Activated naive CD8-positive, alpha-beta T cell treated with anti-CD3 and anti-CD28 coated beads, Interleukin-2, amount 50 U/mL, for 16 hours (primary cell): ENCODE results near the gene ATXN1.
"Not testable (repeated sequence)": the region's sequence is repeated elsewhere in the genome, so short reads cannot be mapped to it uniquely, and the experiment has no call there.

ENCODE experiments used
- DNase-seq: peaks from one replicate; pipeline ENCODE4 v3.0.0-alpha.2; 2020; ENCODE audit warnings: low read depth, low spot score

ATXN1 gene

DNA sequence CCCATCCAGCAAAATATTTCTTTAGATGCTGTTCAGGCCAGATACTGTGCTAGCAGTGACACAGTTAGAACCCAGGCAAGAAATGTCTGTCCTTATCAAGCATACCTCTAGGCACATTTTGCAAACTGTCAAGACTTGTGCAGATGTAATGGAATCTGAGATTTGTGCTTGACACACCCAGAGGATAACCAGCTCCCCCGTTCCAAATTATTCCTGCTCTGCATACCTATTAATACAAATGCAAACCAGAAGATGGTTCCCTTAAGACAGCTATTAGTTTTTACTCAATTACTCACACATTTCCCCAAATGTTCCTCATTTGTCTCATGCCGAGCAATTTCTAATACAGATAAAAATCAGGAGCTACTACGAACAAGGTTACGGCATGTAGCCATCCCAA is 40.4 kb downstream of the ATXN1 start:
- no peak for DNase-seq

DNA sequence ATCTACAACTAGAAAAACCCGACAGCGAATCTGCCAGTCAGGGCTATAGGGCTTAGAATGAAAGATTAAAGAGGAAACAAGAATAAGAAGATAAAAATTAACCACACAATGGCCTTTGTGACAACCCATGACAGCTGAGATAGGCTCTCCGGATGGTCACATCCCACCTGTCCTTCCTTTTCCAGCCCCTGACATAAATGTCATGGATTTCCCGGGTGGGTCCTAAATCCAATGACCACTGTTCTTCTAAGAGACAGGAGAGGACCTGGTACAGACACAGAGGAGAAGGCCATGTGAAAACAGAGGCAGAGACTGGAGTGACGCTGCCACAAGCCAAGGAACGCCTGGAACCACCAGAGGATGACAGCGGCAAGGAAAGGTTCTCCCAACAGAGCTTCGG is 41.8 kb downstream of the ATXN1 start:
- no peak for DNase-seq

DNA sequence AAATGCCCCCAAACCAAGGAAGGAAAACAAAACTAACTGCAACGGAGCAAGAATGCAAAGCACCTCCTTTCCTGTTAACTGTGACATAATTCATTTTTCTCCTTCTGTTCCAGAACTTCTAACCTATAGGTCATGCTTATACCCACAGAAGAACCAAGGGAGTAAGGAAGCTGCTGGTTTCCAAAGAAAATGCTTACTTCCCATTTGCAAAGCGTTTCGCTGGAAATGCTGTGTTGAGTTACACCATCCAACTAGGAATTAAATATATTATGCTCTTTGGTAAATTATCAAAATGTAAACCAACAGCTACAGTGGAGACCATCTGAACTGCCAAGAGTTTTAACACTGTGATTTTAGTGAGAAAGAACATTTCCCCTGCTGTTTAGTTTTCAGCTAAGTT is 42.9 kb downstream of the ATXN1 start:
- no peak for DNase-seq

DNA sequence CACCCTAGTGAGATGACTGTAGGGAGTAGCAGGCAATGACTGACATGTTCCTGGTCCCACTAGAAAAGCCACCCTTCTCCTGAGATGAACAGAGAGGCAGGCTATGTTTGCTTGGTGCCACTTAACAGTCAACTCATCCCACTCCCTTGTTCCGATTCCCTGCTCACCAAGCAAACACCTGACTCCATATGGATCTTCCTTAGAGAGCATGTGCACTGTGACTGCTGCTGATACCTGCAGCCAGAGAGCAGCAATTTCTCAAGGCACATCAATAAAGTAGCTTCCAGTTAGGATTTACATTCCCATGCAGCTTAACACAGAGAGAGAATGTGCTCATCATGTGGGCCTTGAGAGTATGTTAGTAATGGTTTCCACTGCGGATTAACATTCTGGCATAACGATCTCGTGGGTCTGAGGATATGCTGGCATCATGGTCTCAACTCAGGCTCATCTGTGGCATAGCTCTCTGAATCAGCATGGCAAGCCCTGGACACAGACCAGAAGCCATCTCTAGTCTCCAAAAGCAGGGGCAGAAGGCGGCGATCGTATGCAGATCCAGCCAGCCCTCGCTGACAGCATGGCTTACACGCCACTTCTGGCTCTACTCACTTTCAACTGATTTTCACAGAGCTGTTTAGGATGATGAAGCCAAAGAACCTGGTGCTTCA is 43.9 kb downstream of the ATXN1 start:
- DNase-seq: no peak

DNA sequence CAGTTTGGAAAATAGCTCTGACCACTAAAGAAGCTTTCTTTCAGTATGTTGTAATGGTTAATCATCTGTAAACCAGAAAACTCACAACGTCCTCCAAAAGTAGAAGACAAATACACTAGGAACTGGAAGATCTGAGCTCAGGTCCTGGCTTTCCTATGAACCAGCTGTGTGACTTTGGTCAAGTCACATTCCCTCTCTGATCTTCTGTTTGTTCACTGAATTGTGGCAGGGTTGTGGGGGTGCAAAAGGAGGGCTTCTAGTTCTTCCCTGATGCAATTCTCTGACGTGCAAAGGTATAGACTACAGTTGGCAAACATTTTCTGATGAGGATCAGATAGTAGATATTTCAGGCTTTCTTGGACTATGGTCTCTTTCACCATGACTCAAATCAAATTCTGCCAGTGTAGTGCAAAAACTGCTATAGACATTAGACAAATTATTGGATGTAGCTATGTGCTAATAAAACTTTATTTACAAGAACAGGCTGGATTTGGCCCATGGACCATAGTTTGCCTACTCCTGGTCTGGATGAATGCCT is 44.9 kb downstream of the ATXN1 start:
- no peak for DNase-seq

DNA sequence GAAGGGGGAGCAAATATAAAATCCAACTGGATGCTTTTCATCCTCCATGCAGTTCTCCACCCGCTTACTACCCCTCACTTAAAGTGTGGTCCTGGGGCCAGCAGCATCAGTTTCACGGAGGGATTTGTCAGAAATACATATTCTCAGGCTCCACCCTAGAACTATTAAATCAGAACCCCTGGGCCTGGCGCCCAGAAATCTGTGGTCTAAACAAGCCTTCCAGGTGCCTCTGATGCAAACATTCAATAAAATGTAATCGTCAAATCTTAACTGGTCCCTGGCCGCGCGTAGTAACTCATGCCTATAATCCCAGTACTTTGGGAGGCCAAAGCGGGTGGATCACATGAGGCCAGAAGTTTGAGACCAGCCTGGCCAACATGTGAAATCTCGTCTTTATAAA is 47.7 kb downstream of the ATXN1 start:
- no peak for DNase-seq

DNA sequence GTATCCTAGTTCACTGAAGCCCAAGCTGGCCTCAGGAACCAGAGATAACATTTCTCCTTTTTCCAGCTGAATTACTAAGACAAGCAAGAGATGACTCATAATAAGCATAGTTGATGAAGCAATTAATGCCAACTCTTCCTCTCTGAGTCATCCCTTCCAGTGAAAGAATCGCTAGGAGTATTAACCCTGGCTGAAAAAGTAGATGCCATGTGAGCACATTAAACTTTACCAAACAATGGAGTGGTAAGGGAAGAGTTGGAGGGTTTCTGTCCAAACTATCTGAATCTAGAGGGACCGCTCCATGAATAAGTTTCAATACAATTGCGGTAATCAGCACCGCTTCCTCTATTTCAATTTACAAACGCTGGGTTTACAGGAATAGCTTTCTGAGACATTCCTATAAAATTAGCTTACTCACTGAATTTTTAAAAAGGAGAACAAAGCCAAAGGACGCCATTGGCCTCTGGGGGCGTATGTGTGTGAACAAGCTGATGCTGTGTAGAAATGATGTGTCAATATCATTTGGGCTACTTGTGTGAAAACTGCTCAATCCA is 48.3 kb downstream of the ATXN1 start:
- DNase-seq: no peak

DNA sequence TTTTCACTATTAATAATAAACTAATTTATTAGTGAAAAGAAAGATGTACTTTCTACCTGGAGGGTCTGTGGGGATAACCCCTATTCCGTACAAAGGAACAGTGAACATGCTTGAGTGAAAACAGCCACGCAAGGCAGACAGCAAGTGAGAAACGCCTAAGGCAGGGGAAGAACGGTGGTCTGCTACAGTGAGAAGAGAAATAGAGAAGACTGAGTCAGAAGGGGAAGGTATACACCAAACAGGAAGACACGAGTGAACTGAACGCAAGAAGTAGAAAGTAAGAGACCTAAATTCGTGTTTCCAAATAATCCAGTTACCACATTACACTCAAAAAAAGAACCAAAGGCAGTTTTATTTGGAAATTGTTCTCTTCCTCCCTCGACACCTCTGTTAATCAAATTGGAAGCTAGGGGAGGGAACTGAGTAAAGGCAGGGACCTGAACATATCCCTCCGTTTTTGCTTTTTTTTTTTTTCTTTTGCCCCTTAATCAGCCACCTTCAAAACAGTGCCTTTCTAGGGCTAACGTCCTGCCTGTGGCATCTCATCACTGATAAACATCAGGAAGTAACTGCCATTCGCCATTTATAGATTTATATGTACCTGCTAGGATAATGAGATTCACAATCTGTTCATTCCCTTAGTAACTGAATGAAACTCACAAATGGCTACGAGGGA is 48.9 kb downstream of the ATXN1 start:
- DNase-seq: no peak

DNA sequence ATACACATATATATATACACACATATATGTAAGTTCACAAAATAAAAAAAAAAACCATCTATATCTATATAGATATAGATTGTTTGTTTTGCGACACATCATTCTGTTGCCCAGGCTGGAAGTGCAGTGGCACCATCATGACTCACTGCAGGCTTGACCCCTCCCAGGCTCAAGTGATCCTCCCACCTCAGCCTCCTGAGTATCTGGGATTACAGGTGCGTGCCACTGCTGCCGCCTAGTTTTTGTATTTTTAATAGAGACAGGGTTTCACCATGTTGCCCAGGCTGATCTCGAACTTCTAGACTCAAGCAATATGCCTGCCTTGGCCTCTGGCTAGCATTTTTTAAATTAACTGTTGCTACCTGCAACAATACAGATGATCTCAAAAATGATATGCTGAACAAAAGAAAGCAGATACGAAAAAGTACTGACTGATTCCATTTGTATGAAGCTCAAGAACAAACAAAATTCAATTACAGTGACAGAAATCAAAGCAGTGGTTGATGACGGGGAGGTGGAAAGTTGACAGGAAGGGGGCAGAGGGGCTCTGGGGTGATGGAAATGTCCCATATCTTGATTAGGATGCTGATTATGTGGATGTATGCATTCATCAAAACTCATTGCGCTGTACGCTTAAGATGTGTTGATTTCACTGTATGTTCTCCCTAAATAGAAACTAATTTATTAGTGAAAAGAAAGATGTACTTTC is 49.6 kb downstream of the ATXN1 start:
- DNase-seq: no peak

DNA sequence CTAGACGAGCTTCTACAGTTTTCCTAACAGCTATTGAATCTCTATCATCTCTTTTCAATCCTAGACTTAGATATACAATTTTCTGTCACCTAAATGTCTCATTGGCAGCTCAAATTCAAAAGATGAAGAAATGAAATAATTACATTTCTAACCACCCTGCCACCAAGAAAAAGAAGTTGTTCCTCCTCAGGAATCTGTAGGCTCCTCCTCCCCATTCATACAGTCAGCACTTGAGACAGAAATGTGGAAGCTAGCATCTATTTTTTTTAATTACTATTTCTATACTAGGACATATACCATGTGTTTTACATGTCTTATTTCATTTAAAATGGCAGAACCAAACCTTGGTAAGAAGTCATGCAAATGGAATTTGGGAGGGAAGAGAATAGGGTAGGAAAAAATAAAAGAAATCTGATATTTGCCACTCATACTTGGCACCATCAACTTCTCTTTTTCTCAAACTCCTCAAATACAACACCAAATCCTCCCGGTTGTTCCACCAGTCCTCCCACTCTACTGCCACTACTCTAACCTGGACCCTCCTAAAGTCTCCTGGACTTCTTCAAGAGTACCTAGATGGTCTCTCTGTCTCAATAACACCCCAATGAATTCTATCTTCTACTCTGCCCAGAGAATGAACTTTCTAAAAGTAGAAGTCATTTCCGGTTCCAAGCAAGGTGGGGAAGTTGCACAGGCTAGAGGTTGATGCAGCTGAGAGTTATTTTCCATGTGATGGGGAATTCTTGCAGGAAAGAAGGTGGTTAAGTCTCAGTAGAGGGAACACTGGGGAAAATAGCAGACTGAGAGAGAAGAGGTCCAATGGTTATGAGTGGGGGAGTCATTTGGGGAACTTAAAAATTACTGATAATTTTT is 54.1 kb downstream of the ATXN1 start:
- no peak for DNase-seq

DNA sequence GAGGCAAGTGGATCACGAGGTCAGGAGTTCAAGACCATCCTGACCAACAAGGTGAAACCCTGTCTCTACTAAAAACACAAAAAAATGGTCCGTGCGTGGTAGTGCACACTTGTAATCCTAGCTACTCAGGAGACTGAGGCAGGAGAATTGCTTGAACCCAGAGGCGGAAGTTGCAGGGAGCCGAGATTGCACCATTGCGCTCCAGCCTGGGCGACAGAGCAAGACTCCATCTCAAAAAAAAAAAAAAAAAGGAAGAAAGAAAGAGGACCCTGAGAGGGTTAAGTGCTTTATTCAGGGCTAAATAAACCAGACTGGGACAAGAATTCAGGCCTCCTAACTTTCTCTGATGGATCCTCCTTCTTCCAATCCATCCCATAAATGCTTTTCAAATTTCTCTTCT is 54.8 kb downstream of the ATXN1 start:
- not testable (repeated sequence) for DNase-seq

DNA sequence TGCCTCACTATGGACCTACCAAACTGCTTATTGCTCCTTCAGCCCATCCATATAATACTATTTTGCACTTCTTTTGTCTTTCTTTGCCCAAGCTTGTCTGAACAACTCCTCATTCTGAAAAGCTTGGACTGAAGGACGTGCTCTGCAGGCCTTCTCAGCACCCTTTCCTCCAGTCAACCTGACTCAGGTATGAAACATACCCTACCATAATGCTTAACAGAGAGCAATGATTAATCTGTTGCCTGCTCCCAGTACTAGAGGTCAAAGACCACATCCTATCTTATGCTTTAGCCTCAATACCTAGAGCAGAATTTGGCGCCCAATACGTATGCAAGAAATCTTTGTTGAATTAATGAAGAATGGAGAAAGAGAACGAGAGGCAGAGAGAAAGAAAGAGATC is 55.2 kb downstream of the ATXN1 start:
- DNase-seq: no peak

DNA sequence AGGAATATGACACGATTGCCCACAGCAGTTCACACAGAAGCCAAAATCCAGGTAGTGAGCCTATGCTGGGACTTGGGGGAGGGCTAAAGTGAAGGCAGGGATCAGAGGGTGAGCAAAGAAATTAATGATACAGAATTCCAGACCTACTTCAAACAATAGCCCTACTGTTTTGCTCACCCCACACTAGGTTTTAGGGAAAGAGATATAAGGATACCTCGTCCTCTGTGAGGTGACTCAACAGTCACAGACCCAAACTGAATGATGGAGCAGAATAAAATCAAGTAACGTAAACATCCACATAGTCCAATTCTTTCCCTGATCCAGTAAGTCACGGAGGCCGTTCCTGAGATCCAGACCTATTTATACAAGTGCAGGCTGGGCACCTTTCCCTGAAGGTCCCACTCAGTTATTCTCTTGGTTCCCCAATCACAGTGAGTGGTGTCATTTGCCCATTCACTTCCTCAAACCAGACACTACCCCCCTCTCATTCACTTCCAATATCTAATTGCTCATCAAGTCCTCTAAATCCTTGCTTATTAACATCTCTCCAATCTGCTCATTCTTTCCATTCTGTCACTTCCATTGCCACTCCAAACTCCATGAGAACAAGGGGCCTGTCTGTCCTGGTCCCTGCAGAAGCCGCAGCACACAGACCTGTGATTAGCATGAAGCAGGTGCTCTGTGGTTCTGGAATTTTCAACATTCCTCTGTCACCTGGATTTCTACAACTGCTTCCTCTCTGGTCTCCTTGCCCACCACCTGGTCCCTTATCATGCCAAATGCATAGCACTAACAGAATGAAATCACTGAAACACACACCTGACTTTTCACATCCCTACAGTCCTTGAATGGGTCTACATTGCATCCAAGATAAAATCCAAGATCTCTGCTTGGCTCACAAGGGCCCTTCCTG is 55.9 kb downstream of the ATXN1 start:
- DNase-seq: no peak

DNA sequence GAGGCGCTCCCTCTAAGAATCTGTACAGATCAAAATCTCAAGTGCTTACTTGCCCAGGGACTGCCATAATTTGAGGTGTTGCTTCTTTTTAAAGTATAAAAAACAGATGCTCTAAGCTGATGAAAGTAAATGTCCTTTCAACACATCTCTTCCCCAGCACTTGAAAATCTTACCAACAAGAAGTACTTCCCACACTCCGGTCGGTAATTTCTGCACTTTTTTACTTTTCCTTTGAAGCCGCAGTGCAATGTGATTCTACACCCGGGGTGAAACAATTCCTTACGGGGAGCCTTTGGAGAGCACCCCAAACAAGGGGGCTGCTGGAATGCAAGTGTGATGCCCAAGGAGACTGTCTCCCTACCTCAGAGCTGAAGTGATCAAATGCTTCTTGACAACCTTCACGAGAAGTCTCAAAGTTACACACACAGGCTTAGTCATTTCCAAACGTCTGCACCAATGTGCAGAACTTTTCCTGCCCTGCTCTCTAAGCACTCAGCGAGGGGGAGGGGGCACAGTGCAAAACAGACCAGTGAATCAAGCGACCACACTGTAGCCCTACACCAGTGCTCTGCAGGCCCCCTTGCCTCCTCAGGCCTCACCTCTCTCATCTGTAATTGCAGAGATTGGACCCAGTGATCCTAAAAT is 56.7 kb downstream of the ATXN1 start:
- no peak for DNase-seq

DNA sequence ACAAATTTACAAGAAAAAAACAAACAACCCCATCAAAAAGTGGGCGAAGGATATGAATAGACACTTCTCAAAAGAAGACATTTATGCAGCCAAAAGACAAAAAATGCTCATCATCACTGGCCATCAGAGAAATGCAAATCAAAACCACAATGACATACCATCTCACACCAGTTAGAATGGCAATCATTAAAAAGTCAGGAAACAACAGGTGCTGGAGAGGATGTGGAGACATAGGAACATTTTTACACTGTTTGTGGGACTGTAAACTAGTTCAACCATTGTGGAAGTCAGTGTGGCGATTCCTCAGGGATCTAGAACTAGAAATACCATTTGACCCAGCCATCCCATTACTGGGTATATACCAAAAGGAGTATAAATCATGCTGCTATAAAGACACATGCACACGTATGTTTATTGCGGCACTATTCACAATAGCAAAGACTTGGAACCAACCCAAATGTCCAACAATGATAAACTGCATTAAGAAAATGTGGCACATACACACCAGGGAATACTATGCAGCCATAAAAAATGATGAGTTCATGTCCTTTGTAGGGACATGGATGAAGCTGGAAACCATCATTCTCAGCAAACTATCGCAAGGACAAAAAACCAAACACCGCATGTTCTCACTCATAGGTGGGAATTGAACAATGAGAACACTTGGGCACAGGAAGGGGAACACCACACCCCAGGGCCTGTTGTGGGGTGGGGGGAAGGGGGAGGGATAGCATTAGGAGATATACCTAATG is 58.5 kb downstream of the ATXN1 start:
- not testable (repeated sequence) for DNase-seq

DNA sequence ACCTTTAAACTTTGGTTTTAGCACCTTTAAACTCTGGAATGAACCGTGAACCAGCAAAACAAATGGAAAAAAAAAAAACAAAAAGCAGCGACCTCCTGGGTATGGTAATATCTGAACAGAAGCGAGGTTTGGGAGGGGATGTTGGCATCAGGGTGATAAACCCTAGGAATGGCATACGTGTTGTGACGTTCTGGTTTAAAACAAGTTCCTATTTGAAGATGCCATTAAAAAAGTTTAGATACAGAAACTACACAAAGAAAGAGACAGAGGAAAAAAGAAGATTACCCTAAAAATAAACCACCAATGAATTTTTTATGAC is 60.4 kb downstream of the ATXN1 start:
- DNase-seq: no peak

DNA sequence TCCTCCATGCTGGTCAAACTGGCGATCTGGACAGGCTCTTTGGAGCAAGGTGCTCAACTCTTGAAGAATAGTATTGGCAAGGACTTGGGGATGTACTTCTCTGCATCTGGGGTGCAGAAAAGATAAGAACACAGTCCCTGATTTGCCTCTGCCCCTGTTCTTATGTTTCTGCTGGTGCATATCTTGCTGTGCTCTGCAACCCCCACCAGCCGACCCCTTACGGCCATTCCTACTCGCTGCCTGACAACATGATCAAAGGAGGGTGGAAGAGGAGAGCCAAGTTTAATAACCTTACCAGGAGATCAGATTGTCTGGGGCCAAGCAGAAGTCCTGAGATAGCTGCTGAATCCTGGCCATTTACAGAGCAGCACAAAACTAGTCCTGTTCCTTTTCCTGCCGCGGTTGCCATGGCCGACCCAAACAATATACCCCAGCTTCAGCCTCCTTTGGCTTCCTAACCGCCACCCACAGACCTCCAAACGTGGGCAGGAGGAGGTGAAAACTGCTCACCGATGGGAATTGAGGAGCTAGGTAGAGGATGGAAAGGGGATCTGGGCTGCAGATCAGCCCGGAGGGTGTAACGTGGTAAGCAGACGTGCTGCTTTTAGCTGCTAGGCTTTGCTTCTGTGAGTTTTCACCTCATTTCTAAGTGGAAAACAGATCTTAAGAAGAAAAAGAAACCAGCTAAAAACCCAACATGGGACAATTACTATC is 60.9 kb downstream of the ATXN1 start:
- DNase-seq: no peak

DNA sequence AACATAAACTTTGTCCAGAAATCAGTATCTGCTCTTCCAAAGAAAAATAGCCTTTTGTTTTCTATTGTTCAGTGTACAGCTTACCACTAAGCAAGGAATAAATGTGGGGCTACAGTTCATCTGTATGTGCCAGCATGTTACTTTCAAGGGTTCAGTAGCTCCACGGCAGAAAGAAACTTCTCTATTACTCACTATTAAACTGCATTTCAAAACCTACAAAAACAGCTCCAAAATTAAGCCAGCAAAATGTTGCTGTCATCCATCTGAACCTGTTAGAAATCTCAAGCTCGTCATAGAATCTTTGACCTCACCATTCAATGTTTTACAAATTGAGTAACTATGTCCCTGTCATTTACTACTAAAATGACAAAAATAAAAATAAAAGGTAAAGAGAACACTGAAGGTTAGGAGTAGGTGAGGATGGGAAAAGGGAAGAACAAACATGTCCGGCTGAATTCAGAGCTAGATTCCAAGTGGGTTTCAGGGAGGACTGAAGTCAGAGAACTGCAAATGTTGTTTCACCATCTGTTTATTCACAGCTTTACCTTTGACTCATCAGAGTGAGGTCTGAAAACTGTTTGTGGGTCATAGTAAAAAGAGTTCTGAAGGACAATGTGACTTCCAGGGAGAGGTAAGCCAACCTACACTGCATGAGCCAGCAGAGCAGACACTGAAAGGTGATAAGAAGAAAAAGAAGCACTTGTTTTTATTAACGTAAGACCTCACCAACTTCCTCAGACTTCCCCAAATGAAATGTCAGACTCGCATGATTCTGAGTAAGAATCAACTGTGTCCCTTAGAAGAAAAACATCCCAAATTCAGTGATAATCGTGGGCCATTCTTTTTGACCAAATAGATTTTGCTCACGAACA is 62.0 kb downstream of the ATXN1 start:
- DNase-seq: no peak
